Activated naive CD4-positive, alpha-beta T cell treated with anti-CD3 and anti-CD28 coated beads, Interleukin-2, amount 50 U/mL, for 72 hours (primary cell): ENCODE data around the gene GRIA4. TPM values are rescaled to one million over a fixed set of nuclear protein-coding genes. Genes with fewer than 3 reads are reported as not detected.

Experiments used
- ATAC-seq, 2 donors: fragments of 150-1000 bp; cut with Tn5 transposase; 2 replicates each; pipeline ENCODE4 v1.10.0; 2021; ENCODE audit warnings: mild to moderate bottlenecking in 2 of 2, moderate library complexity in 2 of 2
- DNase-seq, 2 donors: peaks; one replicate each; pipeline ENCODE4 v3.0.0; 2021 to 2022; ENCODE audit warnings: low spot score in 2 of 2
- H3K27ac Mint-ChIP-seq, 2 donors: one replicate each; pipeline ENCODE4 v1.8.0; 2022; ENCODE audit warnings: mild to moderate bottlenecking in 2 of 2, mixed read lengths in 2 of 2
- H3K36me3 Mint-ChIP-seq, 2 donors: one replicate each; pipeline ENCODE4 v1.8.0; 2022; ENCODE audit warnings: mixed read lengths in 2 of 2
- H3K9me3 Mint-ChIP-seq, 2 donors: one replicate each; pipeline ENCODE4 v1.8.0; 2022; ENCODE audit warnings: mixed read lengths in 2 of 2
- total RNA-seq, 2 donors: library from RNA; stranded (reverse); gene quantifications; one replicate each; pipeline ENCODE4 v1.2.3, GENCODE V29; 2022

GRIA4 gene
- total RNA-seq, 2 donors from 2014 or later, result not detected

GRCh38 chr11:106014035-106014434 lies 404.2 kb downstream of the GRIA4 start:
- DNase-seq, result no peak
- Mint-ChIP-seq H3K36me3 (peaks cover 26 to 34% of the 10 kb centered on the region in 2 donors), H3K27ac (no peak overlapping the region), H3K9me3 (peaks cover 0 to 6% of the 10 kb centered on the region in 2 donors)
- no peak for ATAC-seq

GRCh38 chr11:106014620-106015019 lies 404.7 kb downstream of the GRIA4 start:
- H3K27ac Mint-ChIP-seq, result no peak overlapping the region
- peaks cover 23 to 33% of the 10 kb centered on the region in 2 donors for H3K36me3 Mint-ChIP-seq
- H3K9me3 Mint-ChIP-seq, result peaks cover 0 to 4% of the 10 kb centered on the region in 2 donors
- ATAC-seq, result no peak
- no peak for DNase-seq

- Mint-ChIP-seq H3K9me3 (no peaks in the 10 kb centered on the region), H3K36me3 (peaks cover 23 to 33% of the 10 kb centered on the region in 2 donors), H3K27ac (no peak overlapping the region)
- DNase-seq (no peak), ATAC-seq (no peak)
Measured at GRCh38 chr11:106015066-106015465, 405.2 kb downstream of the GRIA4 start.

GRCh38 chr11:106017093-106017492 lies 407.2 kb downstream of the GRIA4 start:
- no peak for ATAC-seq
- H3K9me3 Mint-ChIP-seq, result no peaks in the 10 kb centered on the region
- DNase-seq, result no peak
- H3K36me3 Mint-ChIP-seq, result peaks cover 22 to 30% of the 10 kb centered on the region in 2 donors
- no peak overlapping the region for H3K27ac Mint-ChIP-seq

- peak overlapping the region; percentile 89 to 97 for H3K27ac Mint-ChIP-seq
- DNase-seq (no peak), ATAC-seq (peak; percentile 0 to 7)
- peaks cover 5% of the 10 kb centered on the region in 2 donors for H3K9me3 Mint-ChIP-seq
- H3K36me3 Mint-ChIP-seq, result peaks cover 35 to 37% of the 10 kb centered on the region in 2 donors
Measured at GRCh38 chr11:106021181-106021966, 411.5 kb downstream of the GRIA4 start.

- peaks cover 35 to 41% of the 10 kb centered on the region in 2 donors for H3K36me3 Mint-ChIP-seq
- peak within 1 kb of the TSS; percentile 89 to 97 for H3K27ac Mint-ChIP-seq
- H3K9me3 Mint-ChIP-seq, result peaks cover 8% of the 10 kb centered on the region in 2 donors
- DNase-seq (peak; percentile 97 to 98), ATAC-seq (peak; percentile 97 to 98)
Measured at GRCh38 chr11:106021967-106022794, 412.3 kb downstream of the GRIA4 start, which contains the start of gene MSANTD4. MSANTD4 (minus strand) TSS chr11:106022240; CDS start chr11:106010917, 11,323 bp downstream.

- ATAC-seq, result no peak
- DNase-seq, result no peak
- Mint-ChIP-seq H3K9me3 (peaks cover 14% of the 10 kb centered on the region in 2 donors), H3K27ac (peak overlapping the region; percentile 89 to 97), H3K36me3 (peaks cover 35 to 43% of the 10 kb centered on the region in 2 donors)
Measured at GRCh38 chr11:106022795-106023275, 413.0 kb downstream of the GRIA4 start.

GRCh38 chr11:106030609-106031008 lies 420.7 kb downstream of the GRIA4 start:
- DNase-seq, result no peak
- ATAC-seq, result no peak
- Mint-ChIP-seq H3K36me3 (peaks cover 0 to 11% of the 10 kb centered on the region in 2 donors), H3K27ac (no peak overlapping the region), H3K9me3 (peaks cover 8 to 13% of the 10 kb centered on the region in 2 donors)

- Mint-ChIP-seq H3K27ac (no peak overlapping the region), H3K36me3 (peaks cover 0 to 11% of the 10 kb centered on the region in 2 donors), H3K9me3 (peaks cover 8 to 13% of the 10 kb centered on the region in 2 donors)
- ATAC-seq (peak in 1 of 2 donors; percentile 91), DNase-seq (no peak)
Measured at GRCh38 chr11:106031202-106031810, 421.4 kb downstream of the GRIA4 start.
